Stimulated activated CD4-positive, alpha-beta T cell treated with anti-CD3 and anti-CD28 coated beads, Interleukin-12 subunit alpha, Interleukin-12 subunit beta, amount 100 ng/mL, for 48 hours (primary cell): ENCODE results near the gene GPR55.

ENCODE experiments used
- DNase-seq, 3 donors: peaks; one replicate each; pipeline ENCODE4 v3.0.0-alpha.2; 2020; ENCODE audit warnings: low read depth in 2 of 3, low spot score in 1 of 3

GPR55 gene

GRCh38 chr2:230868947-230869913, 55.8 kb downstream of the GPR55 start:
- no peak for DNase-seq

DNA sequence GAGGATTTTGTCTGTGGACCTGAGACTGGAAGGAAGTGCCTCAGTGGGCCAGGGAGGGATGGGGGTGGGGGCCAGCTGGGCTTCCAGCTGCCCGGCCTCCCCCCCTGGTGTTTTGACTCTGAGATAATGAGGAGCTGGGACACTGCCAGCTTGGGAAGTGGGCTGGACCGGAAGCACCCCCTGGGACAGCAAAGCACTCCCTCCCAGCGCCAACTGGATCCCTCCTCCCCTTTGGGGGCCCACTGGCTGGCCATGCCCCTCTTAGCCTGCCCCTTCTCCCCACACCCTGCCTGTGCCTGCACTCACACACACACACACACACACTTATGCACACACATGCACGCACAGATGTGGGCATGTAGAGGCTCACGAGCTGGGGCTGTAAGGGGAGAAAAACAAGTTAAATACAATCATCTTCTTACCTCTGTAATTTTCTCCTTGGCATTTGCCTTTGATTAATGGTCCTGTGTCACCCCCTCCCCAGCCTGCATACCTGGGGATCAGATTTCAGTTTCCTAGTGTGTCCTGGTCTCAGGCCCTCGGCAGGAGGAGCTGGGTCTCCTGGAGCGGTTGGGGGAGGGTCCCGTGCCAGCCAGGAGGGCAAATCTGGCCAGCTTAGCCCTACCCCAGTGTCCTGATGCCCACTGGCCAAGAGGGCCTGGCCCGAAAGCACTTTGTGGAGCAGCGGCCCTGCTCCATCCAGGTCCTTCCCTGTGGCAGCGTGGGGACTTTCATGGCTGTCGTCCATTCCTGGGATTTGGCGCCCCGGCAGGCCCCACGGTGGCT, 56.7 kb downstream of the GPR55 start:
- DNase-seq = no peak

GRCh38 chr2:230866756-230867523, 58.1 kb downstream of the GPR55 start:
- DNase-seq = no peak

- no peak for DNase-seq
Measured at GRCh38 chr2:230865766-230866755, 59.0 kb downstream of the GPR55 start.

GRCh38 chr2:230865307-230865765, 59.7 kb downstream of the GPR55 start:
- DNase-seq = no peak

GRCh38 chr2:230864605-230865306, 60.3 kb downstream of the GPR55 start, which contains the start of gene ITM2C:
Gene ITM2C, plus strand, starts transcription at chr2:230864942. Its CDS starts 84 bp downstream, at chr2:230865026.
- peak; percentile 55 to 67 (median 55) for DNase-seq

- no peak for DNase-seq
Measured at GRCh38 chr2:230864122-230864604, 60.9 kb downstream of the GPR55 start.

GRCh38 chr2:230863442-230864121, 61.5 kb downstream of the GPR55 start:
- no peak for DNase-seq

DNA sequence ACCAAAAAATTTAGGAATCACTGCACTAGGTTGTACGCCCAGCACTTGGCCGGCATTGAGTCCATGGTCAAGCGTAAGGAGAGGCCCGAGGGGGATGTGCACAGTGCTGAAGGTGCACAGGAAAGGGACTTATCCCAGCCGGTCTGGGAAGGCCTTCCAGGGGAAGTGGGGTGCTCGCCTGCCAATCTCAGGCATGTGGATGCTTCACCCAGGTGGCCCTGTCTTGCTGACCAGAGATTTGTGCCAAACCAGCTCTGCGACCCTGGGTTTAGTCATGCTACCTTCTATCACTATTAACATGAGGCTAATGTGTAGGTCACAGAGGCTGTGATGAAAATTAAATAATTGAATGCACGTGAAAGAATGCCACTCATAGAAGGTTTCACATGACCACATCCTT, 62.0 kb downstream of the GPR55 start:
- no peak for DNase-seq

DNA sequence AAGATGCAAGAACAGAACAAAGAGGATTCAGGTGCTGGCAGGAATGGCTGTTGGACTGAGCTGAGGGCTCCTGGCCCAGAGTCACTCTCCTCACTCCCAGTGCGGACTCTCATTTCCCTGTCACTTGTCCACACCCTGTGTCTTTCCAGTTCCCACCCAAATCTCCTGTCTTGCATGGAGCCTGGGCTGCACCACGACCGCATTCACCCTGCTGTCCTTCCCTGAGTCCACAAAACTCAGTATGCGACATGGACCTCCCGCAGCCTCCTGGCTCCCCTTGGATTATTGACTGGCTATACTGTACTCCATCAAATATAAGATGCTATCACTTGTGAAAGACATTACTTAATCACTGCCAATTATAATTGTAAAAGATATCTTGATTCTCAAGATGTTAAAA, 62.8 kb downstream of the GPR55 start:
- DNase-seq = no peak

DNA sequence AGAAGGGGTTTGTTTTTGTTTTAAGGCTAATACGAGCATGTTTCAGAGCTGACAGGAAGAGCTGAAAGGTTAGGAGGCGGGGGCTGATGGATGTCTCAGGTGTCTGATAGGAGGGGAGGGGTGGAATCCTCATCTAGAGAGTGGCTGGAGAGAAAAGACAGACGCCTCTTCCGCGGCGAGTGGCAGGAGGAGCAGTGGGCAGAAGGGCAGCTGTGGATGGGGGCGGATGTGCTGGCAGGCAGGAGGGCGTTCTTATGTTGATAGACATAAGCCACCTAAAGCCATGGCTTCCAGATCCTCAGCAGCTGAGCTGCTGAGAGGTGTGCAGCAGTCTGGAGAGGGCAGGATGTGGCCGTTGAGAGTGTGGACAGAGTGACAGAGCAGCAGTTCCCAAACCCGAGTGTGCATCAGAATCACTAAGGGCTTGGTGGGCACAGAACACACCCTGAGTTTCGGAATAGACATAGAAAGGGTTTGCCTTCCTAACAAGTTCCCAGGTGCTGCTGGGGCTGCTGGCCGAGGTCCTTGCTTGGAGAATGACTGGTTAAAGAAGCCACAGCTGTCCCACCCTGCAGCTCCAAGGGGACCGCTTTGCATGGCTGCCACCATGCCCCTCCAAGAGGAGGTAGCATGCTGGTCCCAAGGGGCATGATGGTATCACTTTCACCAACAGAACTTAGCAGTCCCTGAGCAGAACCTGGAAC, 63.3 kb downstream of the GPR55 start:
- no peak for DNase-seq
